B cell (primary cell): Measurements from ENCODE around the gene TOM1L1.

ENCODE experiments used
- CTCF ChIP-seq: fragments of 200-600 bp; IDR thresholded peaks from one replicate; pipeline ENCODE4 v1.8.0; 2022; ENCODE audit warnings: antibody characterized with exemption, mild to moderate bottlenecking
- EZH2 ChIP-seq: IDR thresholded peaks from 2 replicates; pipeline ENCODE4 v1.6.1; 2012; ENCODE audit warnings: borderline replicate concordance, low read depth, mild to moderate bottlenecking, moderate library complexity, low read length; ENCODE audit not compliant: insufficient read depth, poor library complexity, severe bottlenecking

- TF ChIP-seq CTCF (no peak), EZH2 (no peak)
Measured at GRCh38 chr17:54932711-54933110, 32.1 kb downstream of the TOM1L1 start.
